ENCODE measurements around the gene CCDC185.

The CCDC185 gene

GRCh38 chr1:223411309-223411708, 18.1 kb downstream of the CCDC185 start:
- no peaks in the 10 kb centered on the region for H3K9me3 Mint-ChIP-seq
- H3K27me3 Mint-ChIP-seq = peaks cover 28% of the 10 kb centered on the region
- no peak for ATAC-seq
- no peaks in the 10 kb centered on the region for H3K36me3 Mint-ChIP-seq
- no peaks in the 10 kb centered on the region for H3K4me1 Mint-ChIP-seq
- no peak overlapping the region for H3K27ac Mint-ChIP-seq
- no peak overlapping the region for H3K4me3 Mint-ChIP-seq

GRCh38 chr1:223411710-223412109, 18.5 kb downstream of the CCDC185 start:
- no peaks in the 10 kb centered on the region for H3K4me1 Mint-ChIP-seq
- ATAC-seq = no peak
- peaks cover 24% of the 10 kb centered on the region for H3K27me3 Mint-ChIP-seq
- no peaks in the 10 kb centered on the region for H3K36me3 Mint-ChIP-seq
- H3K4me3 Mint-ChIP-seq = no peak overlapping the region
- H3K27ac Mint-ChIP-seq = no peak overlapping the region
- H3K9me3 Mint-ChIP-seq = no peaks in the 10 kb centered on the region

GRCh38 chr1:223413216-223413615, 20.0 kb downstream of the CCDC185 start:
- Mint-ChIP-seq H3K27ac (no peak overlapping the region), H3K36me3 (no peaks in the 10 kb centered on the region), H3K4me1 (no peaks in the 10 kb centered on the region), H3K4me3 (no peak overlapping the region), H3K27me3 (peaks cover 9% of the 10 kb centered on the region), H3K9me3 (no peaks in the 10 kb centered on the region)
- no peak for ATAC-seq

- Mint-ChIP-seq H3K4me1 (no peaks in the 10 kb centered on the region), H3K27me3 (peaks cover 9% of the 10 kb centered on the region), H3K4me3 (no peak overlapping the region), H3K36me3 (no peaks in the 10 kb centered on the region), H3K9me3 (no peaks in the 10 kb centered on the region), H3K27ac (no peak overlapping the region)
- ATAC-seq = no peak
Measured at GRCh38 chr1:223417444-223417843, 24.2 kb downstream of the CCDC185 start.

GRCh38 chr1:223417903-223418663, 24.9 kb downstream of the CCDC185 start:
- peaks cover 3% of the 10 kb centered on the region for H3K27me3 Mint-ChIP-seq
- no peak for ATAC-seq
- no peak overlapping the region for H3K27ac Mint-ChIP-seq
- H3K9me3 Mint-ChIP-seq = no peaks in the 10 kb centered on the region
- no peak overlapping the region for H3K4me3 Mint-ChIP-seq
- H3K4me1 Mint-ChIP-seq = no peaks in the 10 kb centered on the region
- no peaks in the 10 kb centered on the region for H3K36me3 Mint-ChIP-seq

- H3K9me3 Mint-ChIP-seq = no peaks in the 10 kb centered on the region
- no peaks in the 10 kb centered on the region for H3K36me3 Mint-ChIP-seq
- H3K4me1 Mint-ChIP-seq = no peaks in the 10 kb centered on the region
- no peak for ATAC-seq
- no peak overlapping the region for H3K4me3 Mint-ChIP-seq
- H3K27me3 Mint-ChIP-seq = no peaks in the 10 kb centered on the region
- no peak overlapping the region for H3K27ac Mint-ChIP-seq
Measured at GRCh38 chr1:223419115-223419514, 25.9 kb downstream of the CCDC185 start.

GRCh38 chr1:223419561-223419960, 26.3 kb downstream of the CCDC185 start:
- no peaks in the 10 kb centered on the region for H3K27me3 Mint-ChIP-seq
- no peak overlapping the region for H3K27ac Mint-ChIP-seq
- H3K4me1 Mint-ChIP-seq = no peaks in the 10 kb centered on the region
- no peaks in the 10 kb centered on the region for H3K9me3 Mint-ChIP-seq
- no peak overlapping the region for H3K4me3 Mint-ChIP-seq
- ATAC-seq = no peak
- H3K36me3 Mint-ChIP-seq = no peaks in the 10 kb centered on the region

- Mint-ChIP-seq H3K4me1 (no peaks in the 10 kb centered on the region), H3K4me3 (no peak overlapping the region), H3K27ac (no peak overlapping the region), H3K36me3 (no peaks in the 10 kb centered on the region), H3K27me3 (no peaks in the 10 kb centered on the region), H3K9me3 (no peaks in the 10 kb centered on the region)
- no peak for ATAC-seq
Measured at GRCh38 chr1:223421025-223421424, 27.8 kb downstream of the CCDC185 start.

GRCh38 chr1:223421676-223422075, 28.5 kb downstream of the CCDC185 start:
- no peak for ATAC-seq
- no peak overlapping the region for H3K4me3 Mint-ChIP-seq
- H3K27ac Mint-ChIP-seq = no peak overlapping the region
- no peaks in the 10 kb centered on the region for H3K4me1 Mint-ChIP-seq
- H3K27me3 Mint-ChIP-seq = no peaks in the 10 kb centered on the region
- no peaks in the 10 kb centered on the region for H3K36me3 Mint-ChIP-seq
- H3K9me3 Mint-ChIP-seq = no peaks in the 10 kb centered on the region

GRCh38 chr1:223422911-223423310, 29.7 kb downstream of the CCDC185 start:
- Mint-ChIP-seq H3K4me1 (no peaks in the 10 kb centered on the region), H3K4me3 (no peak overlapping the region), H3K27me3 (no peaks in the 10 kb centered on the region), H3K27ac (no peak overlapping the region), H3K9me3 (no peaks in the 10 kb centered on the region), H3K36me3 (no peaks in the 10 kb centered on the region)
- ATAC-seq = no peak

- H3K27me3 Mint-ChIP-seq = no peaks in the 10 kb centered on the region
- H3K4me1 Mint-ChIP-seq = no peaks in the 10 kb centered on the region
- H3K27ac Mint-ChIP-seq = no peak overlapping the region
- peak; percentile 29 for ATAC-seq
- H3K36me3 Mint-ChIP-seq = no peaks in the 10 kb centered on the region
- H3K9me3 Mint-ChIP-seq = peaks cover 3% of the 10 kb centered on the region
- no peak overlapping the region for H3K4me3 Mint-ChIP-seq
Measured at GRCh38 chr1:223423641-223424233, 30.5 kb downstream of the CCDC185 start.

- Mint-ChIP-seq H3K27me3 (no peaks in the 10 kb centered on the region), H3K27ac (no peak overlapping the region), H3K9me3 (peaks cover 3% of the 10 kb centered on the region), H3K4me3 (no peak overlapping the region), H3K4me1 (no peaks in the 10 kb centered on the region), H3K36me3 (no peaks in the 10 kb centered on the region)
- no peak for ATAC-seq
Measured at GRCh38 chr1:223425550-223425949, 32.3 kb downstream of the CCDC185 start.

GRCh38 chr1:223426936-223427335, 33.7 kb downstream of the CCDC185 start:
- Mint-ChIP-seq H3K4me1 (no peaks in the 10 kb centered on the region), H3K4me3 (no peak overlapping the region)

GRCh38 chr1:223429313-223429731, 36.1 kb downstream of the CCDC185 start:
- Mint-ChIP-seq H3K27ac (no peak overlapping the region), H3K9me3 (peaks cover 3% of the 10 kb centered on the region), H3K36me3 (no peaks in the 10 kb centered on the region), H3K4me3 (no peak overlapping the region), H3K27me3 (no peaks in the 10 kb centered on the region), H3K4me1 (no peaks in the 10 kb centered on the region)
- no peak for ATAC-seq

More at GRCh38 chr1:223426936-223427335, 33.7 kb downstream of the CCDC185 start:
- Mint-ChIP-seq H3K36me3 (no peaks in the 10 kb centered on the region), H3K27me3 (no peaks in the 10 kb centered on the region), H3K27ac (no peak overlapping the region), H3K9me3 (peaks cover 3% of the 10 kb centered on the region)
- ATAC-seq = no peak

- no peaks in the 10 kb centered on the region for H3K36me3 Mint-ChIP-seq
- no peaks in the 10 kb centered on the region for H3K27me3 Mint-ChIP-seq
- H3K9me3 Mint-ChIP-seq = peaks cover 3% of the 10 kb centered on the region
- ATAC-seq = no peak
- no peak overlapping the region for H3K27ac Mint-ChIP-seq
- no peak overlapping the region for H3K4me3 Mint-ChIP-seq
- H3K4me1 Mint-ChIP-seq = no peaks in the 10 kb centered on the region
Measured at GRCh38 chr1:223429821-223430220, 36.6 kb downstream of the CCDC185 start.

GRCh38 chr1:223430236-223430635, 37.0 kb downstream of the CCDC185 start:
- no peaks in the 10 kb centered on the region for H3K4me1 Mint-ChIP-seq

More at GRCh38 chr1:223430236-223430635, 37.0 kb downstream of the CCDC185 start:
- no peaks in the 10 kb centered on the region for H3K27me3 Mint-ChIP-seq
- peaks cover 3% of the 10 kb centered on the region for H3K9me3 Mint-ChIP-seq
- no peak overlapping the region for H3K4me3 Mint-ChIP-seq
- H3K27ac Mint-ChIP-seq = no peak overlapping the region
- H3K36me3 Mint-ChIP-seq = no peaks in the 10 kb centered on the region
- ATAC-seq = no peak

Measured in stimulated activated memory B cell treated with anti-CD40 and anti-IgM and Interleukin-4, amounts not matched to agents 10 μg/mL and 1 μg/mL and 100 μg/mL, for 72 hours (primary cell).